NCI-H526 treated with DMSO at 0.1 percent for 48 hours (cell line): ENCODE measurements around the gene ECPAS.
"Not testable (repeated sequence)": the region's sequence is repeated elsewhere in the genome, so short reads cannot be mapped to it uniquely, and the experiment has no call there.

Experiments used
- DNase-seq: peaks from one replicate; lab custom pipeline; 2025; lab: John Stamatoyannopoulos, UW

ECPAS gene, protein sequence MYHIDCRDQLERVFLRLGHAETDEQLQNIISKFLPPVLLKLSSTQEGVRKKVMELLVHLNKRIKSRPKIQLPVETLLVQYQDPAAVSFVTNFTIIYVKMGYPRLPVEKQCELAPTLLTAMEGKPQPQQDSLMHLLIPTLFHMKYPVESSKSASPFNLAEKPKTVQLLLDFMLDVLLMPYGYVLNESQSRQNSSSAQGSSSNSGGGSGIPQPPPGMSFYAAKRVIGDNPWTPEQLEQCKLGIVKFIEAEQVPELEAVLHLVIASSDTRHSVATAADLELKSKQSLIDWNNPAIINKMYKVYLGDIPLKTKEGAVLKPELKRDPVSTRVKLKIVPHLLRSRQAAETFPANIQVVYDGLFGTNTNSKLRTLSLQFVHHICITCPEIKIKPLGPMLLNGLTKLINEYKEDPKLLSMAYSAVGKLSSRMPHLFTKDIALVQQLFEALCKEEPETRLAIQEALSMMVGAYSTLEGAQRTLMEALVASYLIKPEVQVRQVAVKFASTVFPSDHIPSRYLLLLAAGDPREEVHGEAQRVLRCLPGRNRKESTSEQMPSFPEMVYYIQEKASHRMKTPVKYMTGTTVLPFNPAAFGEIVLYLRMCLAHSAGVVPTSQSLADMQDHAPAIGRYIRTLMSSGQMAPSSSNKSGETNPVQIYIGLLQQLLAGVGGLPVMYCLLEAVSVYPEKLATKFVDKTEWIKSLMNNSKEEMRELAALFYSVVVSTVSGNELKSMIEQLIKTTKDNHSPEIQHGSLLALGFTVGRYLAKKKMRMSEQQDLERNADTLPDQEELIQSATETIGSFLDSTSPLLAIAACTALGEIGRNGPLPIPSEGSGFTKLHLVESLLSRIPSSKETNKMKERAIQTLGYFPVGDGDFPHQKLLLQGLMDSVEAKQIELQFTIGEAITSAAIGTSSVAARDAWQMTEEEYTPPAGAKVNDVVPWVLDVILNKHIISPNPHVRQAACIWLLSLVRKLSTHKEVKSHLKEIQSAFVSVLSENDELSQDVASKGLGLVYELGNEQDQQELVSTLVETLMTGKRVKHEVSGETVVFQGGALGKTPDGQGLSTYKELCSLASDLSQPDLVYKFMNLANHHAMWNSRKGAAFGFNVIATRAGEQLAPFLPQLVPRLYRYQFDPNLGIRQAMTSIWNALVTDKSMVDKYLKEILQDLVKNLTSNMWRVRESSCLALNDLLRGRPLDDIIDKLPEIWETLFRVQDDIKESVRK (N-terminal part only)

DNA sequence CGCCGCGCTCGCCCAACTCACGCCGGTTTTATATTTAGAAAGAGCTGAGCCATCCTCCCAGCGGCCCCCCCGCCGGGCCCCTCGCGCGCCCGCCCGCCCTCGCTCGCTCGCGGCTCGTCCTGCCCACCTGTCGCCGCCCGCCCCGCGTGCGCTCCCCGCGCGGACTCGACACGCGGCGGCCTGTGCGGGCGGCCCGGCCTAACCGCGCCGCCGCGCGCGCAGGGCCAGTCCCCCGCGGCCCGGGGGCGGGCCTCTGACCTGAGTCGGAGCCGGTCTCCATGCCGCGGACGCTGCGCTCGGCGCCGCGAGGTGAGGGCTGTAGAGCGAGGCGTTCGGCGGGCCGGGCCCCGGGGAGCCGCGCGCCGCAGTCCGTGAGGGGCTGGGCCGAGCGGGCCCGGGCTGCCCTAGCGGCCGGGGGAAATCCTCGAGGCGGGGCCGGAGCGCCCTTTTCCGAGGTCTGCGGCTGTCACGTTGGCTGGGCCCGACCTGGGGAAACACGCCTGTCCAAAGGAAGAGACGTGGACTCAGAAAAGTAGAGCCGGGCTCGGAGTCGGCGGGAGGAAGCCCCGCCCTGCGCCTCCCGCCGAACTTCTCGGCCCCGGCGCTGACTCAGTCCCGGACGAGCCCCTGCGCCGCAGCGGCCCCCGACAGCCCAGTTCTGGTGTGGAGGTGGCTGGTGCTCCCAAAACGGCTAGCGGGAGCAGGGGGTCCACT lies at the start of gene ECPAS:
Gene ECPAS, minus strand, starts transcription at position 526 of the 714 bp plus-strand sequence. CDS start 11,465 bp downstream, outside the sequence.
- DNase-seq = peak; percentile 26

DNA sequence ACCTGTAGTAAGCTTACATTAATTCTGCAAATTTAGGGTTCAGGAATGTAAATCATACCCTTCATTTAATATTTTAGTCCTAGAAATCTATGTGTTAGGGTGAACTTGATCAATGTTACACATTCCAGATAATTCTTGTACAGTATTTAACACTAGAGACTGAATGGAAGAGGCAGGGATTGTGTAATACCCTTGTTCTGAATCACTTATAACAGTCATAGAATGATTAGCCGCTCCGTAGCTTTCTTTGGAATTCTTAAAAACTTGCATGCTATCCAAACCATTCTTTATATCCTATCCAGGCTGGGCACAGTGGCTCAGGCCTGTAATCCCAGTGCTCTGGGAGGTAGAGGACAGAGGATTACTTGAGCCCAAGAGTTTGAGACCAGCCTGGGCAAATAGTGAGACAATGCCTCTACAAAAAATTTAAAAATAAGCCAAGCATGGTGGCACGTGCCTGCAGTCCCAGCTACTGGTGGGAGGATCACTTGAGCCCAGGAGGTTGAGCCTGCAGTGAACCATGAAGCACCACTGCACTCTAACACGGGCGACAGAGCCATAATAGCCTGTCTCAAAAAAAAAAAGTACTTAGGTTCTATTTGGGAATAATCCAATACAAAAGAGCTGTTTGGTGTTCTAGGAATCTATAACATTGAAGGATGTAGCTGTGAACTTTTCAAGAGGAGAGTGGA lies 49.1 kb upstream of the ECPAS start:
- no peak for DNase-seq

DNA sequence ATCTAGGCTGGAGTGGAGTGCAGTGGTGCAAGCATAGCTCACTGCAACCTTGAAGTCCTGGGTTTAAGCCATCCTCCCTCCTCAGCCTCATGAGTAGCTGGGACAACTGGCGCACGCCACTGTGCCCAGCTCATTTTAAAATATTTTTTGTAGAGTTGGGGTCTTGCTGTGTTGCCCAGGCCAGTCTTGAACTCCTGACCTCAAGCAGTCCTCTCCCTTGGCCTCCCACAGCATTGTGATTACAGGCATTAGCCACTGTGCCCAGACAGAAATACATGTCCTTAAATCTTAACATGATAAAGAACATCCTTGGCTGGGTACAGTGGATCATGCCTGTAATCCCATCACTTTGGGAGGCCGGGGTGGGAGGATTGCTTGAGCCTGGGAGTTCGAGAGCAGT lies 47.5 kb upstream of the ECPAS start:
- no peak for DNase-seq

DNA sequence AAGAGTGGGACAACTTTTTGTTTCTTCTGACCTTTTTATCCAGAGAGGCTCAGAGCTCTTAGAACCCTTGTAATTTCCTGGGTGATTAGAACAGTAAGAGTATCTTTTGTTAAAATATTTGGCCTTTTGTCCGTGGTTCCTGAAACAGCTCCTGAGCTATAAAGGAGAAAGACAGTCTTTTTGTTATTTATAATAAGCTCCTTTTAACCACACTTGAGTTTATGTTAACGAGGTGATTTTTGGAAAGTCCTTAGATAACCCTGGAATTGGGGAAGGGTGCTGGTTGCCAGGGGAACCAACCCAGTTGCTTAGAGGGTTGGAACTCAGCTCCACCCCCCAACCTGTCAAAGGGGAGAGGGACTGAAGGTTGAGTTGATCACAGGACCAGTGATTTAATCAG lies 45.6 kb upstream of the ECPAS start:
- DNase-seq = no peak

DNA sequence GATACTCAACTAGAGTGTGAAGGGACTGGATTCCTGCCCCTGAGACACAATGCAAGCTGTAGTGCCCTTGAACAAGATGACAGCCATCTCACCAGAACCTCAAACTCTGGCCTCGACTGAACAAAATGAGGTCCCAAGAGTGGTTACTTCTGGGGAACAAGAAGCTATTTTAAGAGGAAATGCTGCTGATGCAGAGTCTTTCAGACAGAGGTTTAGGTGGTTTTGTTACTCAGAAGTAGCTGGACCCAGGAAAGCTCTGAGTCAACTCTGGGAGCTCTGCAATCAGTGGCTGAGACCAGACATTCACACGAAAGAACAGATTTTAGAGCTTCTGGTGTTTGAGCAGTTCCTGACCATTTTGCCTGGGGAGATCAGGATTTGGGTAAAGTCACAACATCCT lies 43.2 kb upstream of the ECPAS start:
- no peak for DNase-seq

DNA sequence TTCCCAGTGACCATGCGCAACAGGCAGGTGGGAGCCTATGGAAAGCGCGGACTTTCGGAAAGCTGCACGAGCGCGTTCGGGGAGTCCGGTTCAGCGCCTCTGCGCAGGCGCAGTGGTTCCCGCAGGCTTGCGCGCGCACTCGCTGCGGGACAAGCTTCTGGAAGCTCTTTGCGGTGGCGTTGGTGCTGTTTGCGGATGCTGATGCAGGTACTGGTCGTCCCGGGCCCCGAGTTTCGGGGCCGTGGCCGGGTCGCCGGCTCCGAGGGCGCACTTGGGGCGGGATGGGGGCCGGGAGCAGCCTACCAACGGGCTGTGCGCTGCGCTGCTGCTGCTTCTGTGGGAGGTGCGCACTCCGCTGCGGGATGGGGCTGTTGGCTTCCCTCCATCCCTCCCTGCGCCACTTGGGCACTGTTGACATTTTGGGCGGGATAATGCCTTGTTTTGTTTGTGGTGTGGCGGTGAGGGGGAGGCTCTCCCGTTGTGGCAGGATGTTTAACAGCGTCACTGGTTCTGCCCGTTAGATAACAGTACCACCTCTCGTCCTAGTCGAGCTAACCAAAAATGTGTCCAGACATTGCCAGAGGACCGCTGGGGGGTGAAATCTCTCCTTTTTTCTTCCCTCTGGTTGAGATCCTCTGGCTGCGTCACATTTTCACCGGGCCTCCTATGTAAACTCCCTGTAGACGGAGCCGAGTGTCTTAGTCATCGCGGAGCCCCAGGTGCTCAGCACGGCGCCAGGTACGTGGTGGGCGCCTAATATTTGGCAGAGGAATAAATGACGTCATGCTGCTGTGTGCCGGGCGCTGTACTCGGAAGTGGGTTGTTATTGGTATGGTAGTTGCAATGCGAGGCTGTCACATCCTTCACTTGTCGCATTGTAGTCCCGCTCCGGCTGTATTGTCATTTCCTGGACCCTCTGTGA lies 41.1 kb upstream of the ECPAS start, which contains the start of gene ZNF483:
Gene ZNF483, plus strand, starts transcription at position 124 of the 922 bp plus-strand sequence. CDS start 2,217 bp downstream, outside the sequence.
- peak; percentile 62 for DNase-seq

DNA sequence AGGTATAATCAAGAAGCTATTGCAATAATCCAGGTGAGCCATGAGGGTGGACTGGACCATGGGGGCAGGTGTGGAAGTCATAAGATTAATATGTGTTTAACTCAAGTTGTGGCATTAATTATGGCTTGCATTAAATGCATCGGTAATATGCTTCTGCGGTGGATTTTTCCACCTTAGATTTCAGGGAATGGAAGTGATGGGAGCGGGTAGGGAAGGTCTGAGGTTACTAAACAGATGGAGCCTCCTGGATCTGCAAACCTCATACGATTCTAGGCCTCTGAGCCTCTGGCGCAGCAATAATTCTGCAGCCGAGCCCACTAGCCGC lies 40.5 kb upstream of the ECPAS start:
- DNase-seq = no peak

DNA sequence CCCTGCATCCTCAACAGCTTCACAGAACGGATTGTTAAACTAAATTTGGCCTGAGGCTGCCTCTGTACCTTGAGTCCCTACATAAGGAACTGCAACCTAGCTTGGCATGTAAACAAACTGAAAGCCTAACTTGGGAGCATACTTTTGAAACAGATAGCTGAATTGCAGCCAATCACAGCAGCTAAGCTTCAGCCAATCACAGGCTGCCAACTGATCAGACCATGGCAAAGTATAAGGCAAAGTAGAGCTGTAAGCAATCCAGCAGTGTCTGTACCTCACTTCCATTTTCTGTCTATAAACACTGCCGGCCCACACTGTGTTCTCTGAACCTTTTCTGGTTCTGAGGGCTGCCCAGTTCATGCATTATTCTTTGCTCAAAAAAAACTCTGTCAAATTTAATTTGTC lies 31.9 kb upstream of the ECPAS start:
- DNase-seq = no peak

DNA sequence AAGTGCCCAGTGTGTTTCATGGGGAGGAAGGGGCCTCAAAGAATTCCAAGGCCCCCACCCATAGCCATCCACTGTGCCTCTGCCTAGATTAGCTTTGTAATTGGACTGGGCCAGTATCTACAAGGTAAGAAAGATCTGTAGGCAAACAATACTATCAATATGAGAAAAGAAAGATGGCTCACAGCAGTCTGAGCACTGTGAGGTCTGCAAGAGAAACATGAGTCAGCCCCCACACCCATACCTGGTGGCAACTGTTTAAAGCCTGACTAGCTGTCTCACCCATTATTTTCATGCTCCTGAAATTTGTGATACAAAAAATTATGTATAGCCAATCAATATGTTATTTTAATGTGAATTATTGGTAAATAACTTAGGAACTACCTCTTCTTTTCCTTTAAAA lies 30.8 kb upstream of the ECPAS start:
- no peak for DNase-seq

DNA sequence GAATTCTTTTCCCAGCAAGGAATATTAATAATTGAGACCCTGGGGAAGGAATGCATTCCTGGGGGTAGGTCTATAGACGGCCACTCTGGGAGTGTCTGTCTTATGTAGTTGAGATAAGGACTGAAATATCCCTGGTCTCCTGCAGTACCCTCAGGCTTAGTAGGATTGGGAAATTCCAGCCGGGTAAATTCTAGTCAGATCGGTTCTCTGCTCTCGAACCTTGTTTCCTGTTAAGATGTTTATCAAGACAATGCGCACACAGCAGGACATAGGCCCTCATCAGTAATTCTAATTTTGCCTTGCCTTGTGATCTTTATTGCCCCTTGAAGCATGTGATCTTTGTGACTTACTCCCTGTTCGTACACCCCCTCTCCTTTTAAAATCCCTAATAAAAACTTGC lies 27.4 kb upstream of the ECPAS start:
- not testable (repeated sequence) for DNase-seq

DNA sequence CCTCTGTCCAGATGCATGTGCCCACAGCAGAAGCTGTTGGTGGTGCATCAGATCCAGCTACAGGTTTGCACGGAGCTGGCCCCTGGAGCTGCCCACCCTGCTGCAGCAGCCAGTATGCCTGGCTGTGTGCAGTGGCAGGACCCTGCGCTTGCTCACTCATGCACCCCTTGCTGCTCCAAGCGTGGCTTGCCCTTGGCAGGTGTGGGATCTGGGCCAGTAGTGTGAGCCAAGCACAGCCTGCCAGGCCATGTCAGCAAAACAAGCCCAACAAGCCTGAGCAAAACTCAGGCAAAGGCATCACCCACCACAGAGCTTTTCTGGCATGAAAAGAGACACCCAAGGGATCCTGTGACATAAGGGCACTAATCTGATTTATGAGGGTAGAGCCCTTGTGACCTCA lies 18.3 kb upstream of the ECPAS start:
- no peak for DNase-seq

DNA sequence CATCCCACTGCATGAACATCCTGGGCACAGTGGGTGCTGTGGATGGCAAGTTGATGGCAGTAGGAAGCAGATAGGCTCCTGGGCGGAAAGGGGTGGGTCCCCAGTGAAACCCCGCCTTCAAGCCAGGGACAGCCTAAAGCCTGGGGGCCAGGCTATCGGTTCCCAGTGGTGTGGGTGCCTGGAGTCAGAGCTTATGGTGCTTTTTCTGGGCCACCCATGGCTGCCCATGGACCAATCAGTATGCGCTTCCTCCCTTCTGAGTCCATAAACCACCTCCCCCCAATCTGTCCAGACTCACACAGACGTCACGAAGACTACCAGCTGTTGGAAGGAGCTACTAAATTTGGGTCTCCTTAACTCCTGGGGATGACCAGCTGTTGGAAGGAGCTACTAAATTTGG lies 17.5 kb upstream of the ECPAS start:
- no peak for DNase-seq

DNA sequence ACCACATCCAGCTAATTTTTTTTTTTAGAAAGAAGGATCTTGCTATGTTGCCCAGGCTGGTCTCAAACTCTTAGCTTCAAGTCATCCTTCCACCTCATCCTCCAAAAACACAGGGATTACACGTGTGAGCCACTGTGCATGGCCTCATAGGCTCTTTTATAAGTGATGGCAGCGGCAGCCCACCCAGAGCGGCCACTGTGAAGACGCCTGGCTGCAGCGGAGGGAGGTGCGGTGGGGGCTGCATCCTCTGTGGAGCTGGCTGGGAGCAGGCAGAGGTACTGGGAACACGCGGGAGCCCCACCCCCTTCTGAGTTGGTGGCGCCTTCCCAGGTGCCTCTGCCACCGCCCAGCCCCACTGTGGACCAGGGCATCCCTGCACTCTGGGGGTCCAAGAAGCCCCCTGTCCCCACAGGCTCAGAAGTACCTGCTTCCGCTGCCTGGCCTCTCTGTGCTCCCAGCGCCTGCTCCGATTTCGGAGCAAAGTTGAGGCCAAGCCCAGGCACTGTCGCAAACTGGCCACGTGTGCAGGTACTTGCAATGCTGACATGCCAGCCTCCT lies 16.9 kb upstream of the ECPAS start:
- DNase-seq = no peak

DNA sequence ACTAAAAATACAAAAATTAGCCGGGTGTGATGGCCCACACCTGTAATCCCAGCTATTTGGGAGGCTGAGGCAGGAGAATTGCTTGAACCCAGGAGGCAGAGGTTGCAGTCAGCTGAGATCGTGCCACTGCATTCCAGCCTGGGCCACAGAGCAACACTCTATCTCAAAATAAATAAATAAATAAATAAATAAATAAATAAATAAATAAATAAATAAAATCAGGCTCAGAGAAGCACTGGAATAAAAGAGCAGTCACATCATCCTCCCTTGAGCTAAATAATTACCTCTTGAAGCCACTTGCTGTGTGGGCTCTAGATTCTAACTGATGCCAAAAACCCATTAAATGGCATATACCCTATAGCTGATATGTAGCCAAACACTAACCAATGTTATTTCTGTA lies 13.0 kb upstream of the ECPAS start:
- not testable (repeated sequence) for DNase-seq

DNA sequence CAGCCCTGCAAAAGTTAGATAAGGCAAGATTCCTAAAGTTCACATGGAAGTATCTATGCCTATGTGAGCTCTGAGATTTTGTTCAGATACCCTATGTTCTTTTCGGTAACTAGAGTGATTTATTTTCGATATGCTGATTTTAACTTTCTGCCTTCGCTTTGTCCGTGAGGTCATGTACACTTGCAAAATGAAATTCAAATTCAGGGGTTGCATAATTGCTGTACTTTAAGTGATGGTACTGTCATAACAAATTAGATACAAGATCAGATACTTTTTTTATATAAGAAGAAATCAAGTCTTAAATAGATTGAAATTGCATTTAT lies 350 bp upstream of the ECPAS start:
- DNase-seq = no peak

DNA sequence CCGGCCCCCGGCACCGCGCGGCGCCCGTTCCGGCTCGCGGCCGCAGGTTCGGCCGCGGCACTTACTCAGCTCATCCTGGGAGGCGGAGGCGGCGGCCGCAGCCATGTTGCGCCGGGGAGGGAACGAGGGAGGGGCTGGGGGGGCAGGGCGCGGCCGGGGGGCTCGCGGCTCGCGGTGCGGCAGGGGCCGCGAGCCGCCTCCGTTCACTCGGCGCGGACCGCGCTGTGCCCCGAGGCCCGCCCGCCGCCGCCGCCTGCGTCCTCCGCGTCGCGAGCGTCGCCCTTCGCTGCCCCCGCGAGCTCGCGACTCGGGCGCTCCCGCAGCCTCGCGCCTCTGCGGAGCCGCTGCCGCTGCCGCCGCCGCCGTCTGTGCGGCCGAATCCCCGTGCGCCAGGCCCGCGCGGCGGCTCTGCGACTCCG lies 735 bp downstream of the ECPAS start:
- DNase-seq = no peak

DNA sequence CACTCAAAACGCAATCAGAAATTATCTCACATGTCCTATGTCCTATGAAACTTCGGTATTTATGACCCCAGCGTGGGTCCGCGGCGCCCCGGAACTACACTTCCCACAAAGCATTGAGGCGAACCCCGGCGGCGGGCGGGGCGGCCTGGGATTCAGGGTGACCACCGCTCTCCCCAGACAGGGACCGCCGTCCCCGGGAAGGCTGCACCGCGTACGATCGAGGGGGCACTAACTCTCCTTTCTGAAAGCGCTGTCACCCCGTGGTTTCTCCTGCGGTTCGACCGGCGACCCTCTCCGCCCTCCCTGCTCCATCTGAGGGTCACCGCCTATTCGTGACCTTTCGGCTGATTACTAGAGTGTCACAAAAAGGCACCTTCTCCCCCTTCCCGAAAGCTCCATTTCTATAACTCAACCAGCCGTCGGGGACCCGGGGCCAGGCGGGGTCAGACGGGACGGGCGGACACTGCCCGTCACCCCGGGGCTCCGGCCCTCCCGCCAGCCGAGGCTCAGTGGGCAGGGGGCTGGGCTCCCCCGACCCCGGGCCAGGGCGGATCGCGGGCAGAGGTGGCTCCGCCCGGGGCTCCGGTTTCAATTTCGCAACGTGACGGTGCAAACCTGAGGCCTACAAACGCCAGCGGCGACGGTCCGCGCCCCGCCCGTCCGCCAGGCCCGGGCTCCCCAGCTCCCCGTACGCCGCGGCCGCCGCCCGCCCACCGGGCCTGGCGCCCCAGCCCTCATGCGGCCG lies 1.3 kb downstream of the ECPAS start:
- DNase-seq = peak; percentile 27

DNA sequence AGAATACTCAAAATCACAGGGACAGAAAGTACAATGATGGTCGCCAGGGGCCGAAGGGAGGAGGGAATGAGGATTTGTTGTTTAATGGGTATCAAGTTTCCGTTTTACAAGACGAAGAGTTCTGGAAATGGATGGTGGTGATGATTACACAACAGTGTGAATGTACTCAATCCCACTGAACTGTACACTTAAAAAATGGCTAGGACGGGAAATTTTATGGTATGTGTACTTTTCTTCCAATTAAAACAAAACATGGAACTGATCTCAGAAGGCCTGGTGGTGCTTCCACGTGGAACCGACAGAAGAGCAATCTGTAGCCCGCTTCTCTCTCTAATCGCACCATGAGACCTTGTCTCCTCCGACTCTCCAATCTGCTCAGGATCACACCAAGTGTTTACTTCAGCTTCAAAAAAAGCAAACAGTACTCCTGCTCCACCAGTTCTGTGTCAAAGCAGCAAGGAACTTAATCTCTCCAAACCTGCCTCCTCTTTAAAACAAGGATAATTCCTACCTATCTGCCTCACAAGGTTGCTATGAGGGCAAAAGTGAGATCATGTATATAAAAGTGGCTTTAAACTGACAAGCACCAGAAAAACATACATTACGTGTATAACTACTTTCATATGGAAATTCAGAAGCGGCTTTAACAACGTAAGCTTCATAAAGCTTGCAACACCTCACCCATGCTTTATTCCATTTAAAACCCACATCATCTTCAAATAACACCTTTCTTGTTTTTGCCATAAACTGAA lies 2.1 kb downstream of the ECPAS start:
- DNase-seq = peak; percentile 36
